WTC11 (cell line): Measurements from ENCODE around the gene SND1. TPM values are rescaled to one million over a fixed set of nuclear protein-coding genes. Genes with fewer than 3 reads are reported as not detected.

Source experiments
- ATAC-seq: fragments of 200-7000 bp; cut with Tn5 transposase; 2 replicates; pipeline ENCODE4 v1.10.0; 2021; ENCODE audit warnings: mild to moderate bottlenecking, moderate library complexity
- CTCF ChIA-PET: fragments of 300-600 bp; sonication (Branson Sonifier 250); formaldehyde crosslinking; loops from one replicate; lab custom pipeline; 2021; ENCODE audit warnings: antibody characterized with exemption; lab: Charles Lee
- POLR2A ChIA-PET: fragments of 350-600 bp; sonication (Branson Sonifier 250); formaldehyde crosslinking; loops from one replicate; lab custom pipeline; 2021; ENCODE audit warnings: antibody characterized with exemption; lab: Charles Lee
- DNase-seq: peaks from one replicate; pipeline ENCODE4 v3.0.0; 2021; ENCODE audit warnings: low spot score
- H3K27ac Mint-ChIP-seq: 2 replicates; pipeline ENCODE4 v1.8.0; 2021; ENCODE audit warnings: mixed read lengths
- H3K27me3 Mint-ChIP-seq: 2 replicates; pipeline ENCODE4 v1.8.0; 2021; ENCODE audit warnings: low read depth, mild to moderate bottlenecking, moderate library complexity, mixed read lengths
- H3K36me3 Mint-ChIP-seq: 2 replicates; pipeline ENCODE4 v1.8.0; 2021; ENCODE audit warnings: mixed read lengths
- H3K4me1 Mint-ChIP-seq: 2 replicates; pipeline ENCODE4 v1.8.0; 2022; ENCODE audit warnings: mixed read lengths
- H3K4me3 Mint-ChIP-seq: 2 replicates; pipeline ENCODE4 v1.8.0; 2021; ENCODE audit warnings: mild to moderate bottlenecking, moderate library complexity, mixed read lengths
- H3K9me3 Mint-ChIP-seq: 2 replicates; pipeline ENCODE4 v1.8.0; 2021; ENCODE audit warnings: mixed read lengths
- ARID4B ChIP-seq: sonication (generic); formaldehyde crosslinking; IDR thresholded peaks from 2 replicates; pipeline ENCODE4 v1.8.0; 2023; ENCODE audit warnings: missing genetic modification reagents, mild to moderate bottlenecking, borderline replicate concordance
- EMX1 ChIP-seq: fragments of 250-450 bp; sonication (Bioruptor Pico); IDR thresholded peaks from 2 replicates; pipeline ENCODE4 v1.8.0; 2021; ENCODE audit warnings: mild to moderate bottlenecking
- ESRRA ChIP-seq: sonication (generic); formaldehyde crosslinking; IDR thresholded peaks from 2 replicates; pipeline ENCODE4 v1.8.1; 2022; ENCODE audit warnings: mild to moderate bottlenecking, missing genetic modification reagents, borderline replicate concordance
- IRF2 ChIP-seq: sonication (generic); formaldehyde crosslinking; IDR thresholded peaks from 2 replicates; pipeline ENCODE4 v1.8.0; 2022; ENCODE audit warnings: low read depth, missing genetic modification reagents, borderline replicate concordance
- NFYB ChIP-seq: sonication (generic); formaldehyde crosslinking; conservative IDR thresholded peaks from 2 replicates; pipeline ENCODE4 v1.8.0; 2022; ENCODE audit warnings: low read depth, missing genetic modification reagents
- NR2C2 ChIP-seq: sonication (generic); formaldehyde crosslinking; IDR thresholded peaks from 2 replicates; pipeline ENCODE4 v1.8.0; 2022; ENCODE audit warnings: mild to moderate bottlenecking, missing genetic modification reagents
- RORB ChIP-seq: fragments of 250-450 bp; sonication (Bioruptor Pico); IDR thresholded peaks from 2 replicates; pipeline ENCODE4 v1.9.0; 2021; ENCODE audit warnings: mild to moderate bottlenecking
- TEAD4 ChIP-seq: sonication (generic); formaldehyde crosslinking; IDR thresholded peaks from 2 replicates; pipeline ENCODE4 v1.8.0; 2022; ENCODE audit warnings: mild to moderate bottlenecking, missing genetic modification reagents
- ZNF121 ChIP-seq: sonication (generic); formaldehyde crosslinking; IDR thresholded peaks from 2 replicates; pipeline ENCODE4 v1.8.0; 2023; ENCODE audit warnings: missing genetic modification reagents
- ZNF138 ChIP-seq: sonication (generic); formaldehyde crosslinking; conservative IDR thresholded peaks from 2 replicates; pipeline ENCODE4 v1.8.1; 2022; ENCODE audit warnings: mild to moderate bottlenecking, moderate library complexity, missing genetic modification reagents
- ZNF232 ChIP-seq: sonication (generic); formaldehyde crosslinking; IDR thresholded peaks from 2 replicates; pipeline ENCODE4 v1.8.0; 2022; ENCODE audit warnings: mild to moderate bottlenecking, missing genetic modification reagents
- ZNF416 ChIP-seq: fragments of 250-450 bp; sonication (Bioruptor Pico); IDR thresholded peaks from 2 replicates; pipeline ENCODE4 v1.9.0; 2021; ENCODE audit warnings: mild to moderate bottlenecking, inconsistent platforms
- ZNF671 ChIP-seq: fragments of 250-450 bp; sonication (Bioruptor Pico); IDR thresholded peaks from 2 replicates; pipeline ENCODE4 v1.8.0; 2021; ENCODE audit warnings: mild to moderate bottlenecking
- total RNA-seq: library from RNA; stranded (reverse); gene quantifications from 3 replicates; pipeline ENCODE4 v1.2.3, GENCODE V29; 2021
- TF ChIP-seq, protein P1 (sequence below): sonication (generic); formaldehyde crosslinking; IDR thresholded peaks from 2 replicates; pipeline ENCODE4 v1.8.1; 2023; ENCODE audit warnings: mild to moderate bottlenecking, missing genetic modification reagents, moderate library complexity
- TF ChIP-seq, protein P2 (sequence below): fragments of 250-450 bp; sonication (Bioruptor Pico); IDR thresholded peaks from 2 replicates; pipeline ENCODE4 v1.8.0; 2021; ENCODE audit warnings: mild to moderate bottlenecking

SND1 gene
- total RNA-seq, 1 experiment from 2014 or later, result 261 TPM

DNA sequence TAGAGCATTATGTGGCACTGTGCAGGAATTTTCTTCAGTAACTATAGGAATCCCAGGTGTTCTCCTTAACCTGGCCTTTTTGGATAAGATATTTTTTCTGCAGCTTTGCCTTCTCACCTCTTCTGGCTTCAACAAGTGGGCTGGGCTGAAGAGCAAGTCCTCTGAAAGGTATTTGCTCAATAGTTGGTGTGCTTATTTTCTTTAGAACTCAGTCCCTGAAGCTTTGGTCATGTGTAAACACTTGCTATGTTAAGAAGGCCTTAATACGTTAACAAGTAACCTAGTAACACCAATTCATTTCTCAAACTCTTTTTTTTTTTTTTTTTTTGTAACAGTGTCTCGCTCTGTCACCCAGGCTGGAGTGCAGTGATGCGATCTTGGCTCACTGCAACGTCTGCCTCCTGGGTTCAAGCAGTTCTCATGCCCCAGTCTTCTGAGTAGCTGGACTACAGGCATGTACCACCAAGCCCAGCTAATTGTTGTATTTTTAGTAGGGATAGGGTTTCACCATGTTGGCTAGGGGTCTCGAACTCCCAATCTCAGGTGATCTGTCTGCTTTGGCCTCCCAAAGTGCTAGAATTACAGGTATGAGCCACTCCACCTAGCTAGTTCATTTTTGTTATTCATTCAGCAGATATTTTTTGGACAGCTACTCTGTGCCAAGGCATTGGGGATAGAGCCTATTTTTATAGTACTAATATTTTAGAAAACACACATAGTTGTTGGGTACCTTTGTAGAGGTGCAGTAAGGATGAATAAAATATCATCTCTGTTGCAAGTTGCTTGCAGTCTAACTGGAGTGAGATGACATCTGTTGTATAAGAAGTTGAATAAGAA lies 164.6 kb downstream of the SND1 start:
- CTCF ChIA-PET, result interaction anchor here (0.7 to 1.6 kb wide), 3 partner anchors 24 to 1020 kb away, joined by 3 to 10 read pairs (median 3); no protein-coding TSS in a partner anchor
- Mint-ChIP-seq H3K27me3 (no peaks in the 10 kb centered on the region), H3K9me3 (no peaks in the 10 kb centered on the region), H3K4me1 (peaks cover 75% of the 10 kb centered on the region), H3K36me3 (no peaks in the 10 kb centered on the region), H3K27ac (no peak overlapping the region), H3K4me3 (no peak overlapping the region)
- POLR2A ChIA-PET, result interaction anchor here (1.5 kb wide), 1 partner anchor 23 kb away, joined by 4 read pairs; no protein-coding TSS in a partner anchor
- no peak for TF ChIP-seq ZNF138 (CRISPR knock-in tag)
- TF ChIP-seq, protein P1, sequence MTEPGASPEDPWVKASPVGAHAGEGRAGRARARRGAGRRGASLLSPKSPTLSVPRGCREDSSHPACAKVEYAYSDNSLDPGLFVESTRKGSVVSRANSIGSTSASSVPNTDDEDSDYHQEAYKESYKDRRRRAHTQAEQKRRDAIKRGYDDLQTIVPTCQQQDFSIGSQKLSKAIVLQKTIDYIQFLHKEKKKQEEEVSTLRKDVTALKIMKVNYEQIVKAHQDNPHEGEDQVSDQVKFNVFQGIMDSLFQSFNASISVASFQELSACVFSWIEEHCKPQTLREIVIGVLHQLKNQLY (CRISPR knock-in tag), result no peak
- TF ChIP-seq ESRRA (CRISPR knock-in tag), result no peak
- TF ChIP-seq RORB, result no peak
- no peak for TF ChIP-seq NFYB
- TF ChIP-seq EMX1, result no peak
- TF ChIP-seq TEAD4 (CRISPR knock-in tag), result no peak
- TF ChIP-seq ZNF671, result no peak
- no peak for TF ChIP-seq IRF2 (CRISPR knock-in tag)
- ATAC-seq (no peak), DNase-seq (no peak)

DNA sequence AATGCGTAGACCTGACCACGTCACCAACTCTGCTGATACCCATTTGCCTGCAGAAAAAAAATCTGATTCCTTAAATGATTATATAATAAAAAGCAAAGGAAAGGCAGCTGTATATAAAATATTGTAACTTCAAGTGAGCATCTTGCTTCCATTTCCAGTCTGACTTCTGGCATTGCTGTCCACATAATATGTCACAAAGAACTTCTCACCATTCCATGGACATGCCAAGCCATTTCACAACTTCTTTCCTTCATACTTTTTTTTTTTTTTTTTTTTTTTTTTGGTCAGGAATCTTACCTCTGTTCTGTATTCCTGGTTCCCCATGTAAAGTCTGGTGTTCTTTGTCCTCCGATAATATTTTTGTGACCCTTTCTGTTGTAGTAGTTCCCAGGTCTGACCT lies 165.5 kb downstream of the SND1 start:
- no peak overlapping the region for H3K27ac Mint-ChIP-seq
- ChIA-PET CTCF (no interaction called here), POLR2A (no interaction called here)
- TF ChIP-seq, protein P2, sequence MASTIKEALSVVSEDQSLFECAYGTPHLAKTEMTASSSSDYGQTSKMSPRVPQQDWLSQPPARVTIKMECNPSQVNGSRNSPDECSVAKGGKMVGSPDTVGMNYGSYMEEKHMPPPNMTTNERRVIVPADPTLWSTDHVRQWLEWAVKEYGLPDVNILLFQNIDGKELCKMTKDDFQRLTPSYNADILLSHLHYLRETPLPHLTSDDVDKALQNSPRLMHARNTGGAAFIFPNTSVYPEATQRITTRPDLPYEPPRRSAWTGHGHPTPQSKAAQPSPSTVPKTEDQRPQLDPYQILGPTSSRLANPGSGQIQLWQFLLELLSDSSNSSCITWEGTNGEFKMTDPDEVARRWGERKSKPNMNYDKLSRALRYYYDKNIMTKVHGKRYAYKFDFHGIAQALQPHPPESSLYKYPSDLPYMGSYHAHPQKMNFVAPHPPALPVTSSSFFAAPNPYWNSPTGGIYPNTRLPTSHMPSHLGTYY, result no peak
- no peak for TF ChIP-seq ZNF416 (CRISPR knock-in tag)
- DNase-seq, result no peak
- ATAC-seq, result no peak
- peaks cover 74% of the 10 kb centered on the region for H3K4me1 Mint-ChIP-seq
- H3K9me3 Mint-ChIP-seq, result no peaks in the 10 kb centered on the region
- H3K36me3 Mint-ChIP-seq, result no peaks in the 10 kb centered on the region
- no peaks in the 10 kb centered on the region for H3K27me3 Mint-ChIP-seq
- H3K4me3 Mint-ChIP-seq, result no peak overlapping the region

DNA sequence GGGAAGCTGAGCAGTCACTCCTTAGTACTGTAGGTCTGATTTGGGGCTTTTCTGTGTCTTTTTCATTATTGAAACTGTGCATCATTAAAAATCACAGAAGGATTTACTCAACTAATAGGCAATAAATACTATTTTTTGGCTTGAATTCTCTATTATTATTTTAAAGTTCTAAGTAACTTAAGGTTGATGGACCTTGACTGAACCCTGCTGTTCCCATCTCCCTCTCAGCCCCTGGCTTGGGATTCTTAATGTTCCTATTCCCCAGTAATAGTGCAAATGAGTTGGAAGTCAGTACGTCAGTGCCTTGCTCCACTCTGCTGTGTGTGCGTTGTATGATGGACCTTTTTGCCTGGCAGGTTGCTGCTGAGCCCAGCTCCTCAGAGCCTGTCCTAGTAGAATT lies 166.3 kb downstream of the SND1 start:
- no peak overlapping the region for H3K4me3 Mint-ChIP-seq
- CTCF ChIA-PET, result no interaction called here
- H3K4me1 Mint-ChIP-seq, result peaks cover 74% of the 10 kb centered on the region
- DNase-seq (no peak), ATAC-seq (no peak)
- no peaks in the 10 kb centered on the region for H3K9me3 Mint-ChIP-seq
- H3K27me3 Mint-ChIP-seq, result no peaks in the 10 kb centered on the region
- peak overlapping the region; percentile 34; the same call in 1 of the 2 replicates for H3K27ac Mint-ChIP-seq
- TF ChIP-seq NR2C2 (CRISPR knock-in tag) (no peak), ARID4B (CRISPR knock-in tag) (no peak), ZNF232 (CRISPR knock-in tag) (no peak), ZNF121 (CRISPR knock-in tag) (no peak)
- TF ChIP-seq, all 79 proteins: peak for 0
- no peaks in the 10 kb centered on the region for H3K36me3 Mint-ChIP-seq
- POLR2A ChIA-PET, result no interaction called here
